ENCODE results near the gene EXOSC3. TPM values are rescaled to one million over a fixed set of nuclear protein-coding genes. Genes with fewer than 3 reads are reported as not detected.

The EXOSC3 gene
- total RNA-seq, 1 experiment from 2014 or later = 81.0 TPM

GRCh38 chr9:37740631-37741328 is 44.1 kb downstream of the EXOSC3 start:
- no peak overlapping the region for H3K27ac Mint-ChIP-seq
- peaks cover 8 to 17% of the 10 kb centered on the region in 2 experiments for H3K4me1 Mint-ChIP-seq
- no peak for TF ChIP-seq CTCF (conservative IDR thresholded peaks at IDR 0.05)
- Histone ChIP-seq H3K14ac (ENCODE audit: insufficient read depth, low read length) (no peak overlapping the region), H3K56ac (ENCODE audit: insufficient read length, low read depth, low read length) (no peak overlapping the region), H3K23ac (ENCODE audit: insufficient read length, low read depth, low read length) (no peak overlapping the region), H3K79me1 (ENCODE audit: insufficient read depth, low read depth, low read length, poor library complexity, severe bottlenecking) (no peaks in the 10 kb centered on the region), H2BK12ac (ENCODE audit: insufficient read length, low read depth, low read length) (no peak overlapping the region), H3K4me2 (ENCODE audit: insufficient read depth, insufficient read length, low read length) (no peak overlapping the region), H3K18ac (ENCODE audit: insufficient read length, low read depth, low read length) (no peak overlapping the region), H3K27ac (ENCODE audit: insufficient read length, low read depth, low read length) (no peak overlapping the region), H3K4ac (ENCODE audit: low read depth, low read length) (no peak overlapping the region), H3T11ph (ENCODE audit: low read length) (no peak overlapping the region), H4K20me1 (ENCODE audit: control insufficient read depth, insufficient read depth, insufficient read length) (peaks cover 2% of the 10 kb centered on the region), H3K27me3 (ENCODE audit: insufficient read depth, low read length) (no peaks in the 10 kb centered on the region), H4K91ac (ENCODE audit: insufficient read length, low read depth, low read length) (no peak overlapping the region), H2BK15ac (ENCODE audit: low read depth, low read length) (no peak overlapping the region), H3K79me2 (ENCODE audit: insufficient read depth, low read length) (no peaks in the 10 kb centered on the region), H2AK5ac (ENCODE audit: insufficient read length, low read length) (no peak overlapping the region), H2BK5ac (ENCODE audit: insufficient read length, low read length) (no peak overlapping the region), H4K5ac (ENCODE audit: insufficient read length, low read depth, low read length) (no peak overlapping the region), H3K23me2 (ENCODE audit: insufficient read length, low read depth, low read length, poor library complexity, severe bottlenecking) (peaks cover 2% of the 10 kb centered on the region), H3K9ac (ENCODE audit: extremely low read depth, insufficient read length, low read length) (no peak overlapping the region), H2AFZ (ENCODE audit: low read length) (no peak overlapping the region), H3K9me3 (ENCODE audit: control insufficient read depth, low read depth, low read length) (no peaks in the 10 kb centered on the region), H4K8ac (replicated peaks; ENCODE audit: insufficient read length, low read depth, low read length) (no peak overlapping the region), H2BK20ac (ENCODE audit: low read depth, low read length, poor library complexity, severe bottlenecking) (no peak overlapping the region), H2BK120ac (ENCODE audit: low read depth, low read length, poor library complexity, severe bottlenecking) (no peak overlapping the region), H3K4me1 (ENCODE audit: insufficient read depth, low read length) (no peaks in the 10 kb centered on the region)
- peaks cover 12% of the 10 kb centered on the region for H3K27me3 Mint-ChIP-seq (ENCODE audit: low read depth)
- no peaks in the 10 kb centered on the region for H3K36me3 Mint-ChIP-seq (ENCODE audit: insufficient read depth in 1 of 3, low read depth in 3 of 3)
- H3K9me3 Mint-ChIP-seq = no peaks in the 10 kb centered on the region
- WGBS (ENCODE audit: extremely low coverage, insufficient read length, low lambda C conversion rate) = no CpG with 5 or more reads among the region's 15 CpGs
- DNase-seq = no peak
- no peak overlapping the region for H3K4me3 Mint-ChIP-seq
